ENCODE results near the gene FAM13A. TPM values are rescaled to one million over a fixed set of nuclear protein-coding genes. Genes with fewer than 3 reads are reported as not detected.
"Not testable (repeated sequence)": the region's sequence is repeated elsewhere in the genome, so short reads cannot be mapped to it uniquely, and the experiment has no call there.

The FAM13A gene
- total RNA-seq, 1 donor from 2014 or later: 16.7 TPM

GRCh38 chr4:88998891-88999290, 58.1 kb downstream of the FAM13A start:
- no peak overlapping the region for H3K4me3 Mint-ChIP-seq (ENCODE audit: unreplicated experiment)
- peaks cover 13% of the 10 kb centered on the region for H3K4me1 Mint-ChIP-seq (ENCODE audit: unreplicated experiment)
- no peaks in the 10 kb centered on the region for H3K9me3 Mint-ChIP-seq (ENCODE audit: unreplicated experiment)
- no peak overlapping the region for H3K27ac Mint-ChIP-seq (ENCODE audit: unreplicated experiment)
- H3K27me3 Mint-ChIP-seq (ENCODE audit: unreplicated experiment): no peaks in the 10 kb centered on the region
- DNase-seq (ENCODE audit: low spot score): no peak
- no peak for TF ChIP-seq CTCF (IDR thresholded peaks at IDR 0.05; ENCODE audit: unreplicated experiment)
- H3K36me3 Mint-ChIP-seq (ENCODE audit: low read depth, unreplicated experiment): peaks cover 8% of the 10 kb centered on the region

GRCh38 chr4:88998001-88998400, 59.0 kb downstream of the FAM13A start:
- DNase-seq (ENCODE audit: low spot score): no peak
- Mint-ChIP-seq H3K27me3 (ENCODE audit: unreplicated experiment) (no peaks in the 10 kb centered on the region), H3K36me3 (ENCODE audit: low read depth, unreplicated experiment) (peaks cover 12% of the 10 kb centered on the region), H3K4me1 (ENCODE audit: unreplicated experiment) (peaks cover 12% of the 10 kb centered on the region), H3K4me3 (ENCODE audit: unreplicated experiment) (no peak overlapping the region), H3K27ac (ENCODE audit: unreplicated experiment) (no peak overlapping the region), H3K9me3 (ENCODE audit: unreplicated experiment) (no peaks in the 10 kb centered on the region)
- no peak for TF ChIP-seq CTCF (IDR thresholded peaks at IDR 0.05; ENCODE audit: unreplicated experiment)

DNA sequence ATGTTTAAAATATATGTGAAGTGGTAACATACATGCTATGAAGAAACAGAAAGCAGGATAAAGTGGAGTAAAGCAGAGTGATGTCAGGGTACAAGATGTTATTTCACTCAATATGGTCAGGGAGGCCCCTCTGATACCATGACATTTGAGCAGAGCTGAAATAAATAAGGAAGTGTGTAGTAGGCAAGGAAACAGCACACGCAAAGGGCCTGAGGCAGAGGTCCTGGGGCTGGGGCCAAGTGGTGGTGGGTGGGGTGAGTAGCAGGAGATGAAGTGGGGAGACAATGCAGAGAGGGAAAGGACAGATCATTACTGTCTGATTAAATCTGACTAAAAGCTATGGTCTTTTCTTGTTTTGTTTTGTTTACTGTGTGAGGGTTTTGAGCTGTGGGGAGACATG, 61.1 kb downstream of the FAM13A start:
- Mint-ChIP-seq H3K4me3 (ENCODE audit: unreplicated experiment) (no peak overlapping the region), H3K27me3 (ENCODE audit: unreplicated experiment) (peaks cover 1% of the 10 kb centered on the region), H3K27ac (ENCODE audit: unreplicated experiment) (peak overlapping the region; percentile 19), H3K9me3 (ENCODE audit: unreplicated experiment) (no peaks in the 10 kb centered on the region), H3K36me3 (ENCODE audit: low read depth, unreplicated experiment) (peaks cover 12% of the 10 kb centered on the region), H3K4me1 (ENCODE audit: unreplicated experiment) (peaks cover 5% of the 10 kb centered on the region)
- no peak for TF ChIP-seq CTCF (IDR thresholded peaks at IDR 0.05; ENCODE audit: unreplicated experiment)
- DNase-seq (ENCODE audit: low spot score): no peak

DNA sequence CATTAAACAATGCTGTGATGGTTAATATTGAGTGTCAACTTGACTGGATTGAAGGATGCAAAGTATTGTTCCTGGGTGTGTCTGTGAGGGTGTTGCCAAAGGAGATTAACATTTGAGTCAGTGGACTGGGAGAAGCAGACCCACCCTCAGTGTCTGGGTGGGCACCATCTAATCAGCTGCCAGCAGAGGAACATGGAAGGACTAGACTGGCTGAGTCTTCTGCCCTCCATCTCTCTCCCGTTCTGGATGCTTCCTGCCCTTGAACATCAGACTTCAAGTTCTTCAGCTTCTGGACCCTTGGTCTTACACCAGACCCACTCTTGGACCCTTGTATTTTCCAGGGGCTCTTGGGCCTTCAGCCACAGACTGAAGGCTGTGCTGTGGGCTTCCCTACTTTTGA, 61.7 kb downstream of the FAM13A start:
- H3K27ac Mint-ChIP-seq (ENCODE audit: unreplicated experiment); H3K4me1 Mint-ChIP-seq (ENCODE audit: unreplicated experiment); H3K4me3 Mint-ChIP-seq (ENCODE audit: unreplicated experiment); H3K27me3 Mint-ChIP-seq (ENCODE audit: unreplicated experiment); H3K9me3 Mint-ChIP-seq (ENCODE audit: unreplicated experiment); DNase-seq (ENCODE audit: low spot score): not testable (repeated sequence)
- H3K36me3 Mint-ChIP-seq (ENCODE audit: low read depth, unreplicated experiment): peaks cover 12% of the 10 kb centered on the region

DNA sequence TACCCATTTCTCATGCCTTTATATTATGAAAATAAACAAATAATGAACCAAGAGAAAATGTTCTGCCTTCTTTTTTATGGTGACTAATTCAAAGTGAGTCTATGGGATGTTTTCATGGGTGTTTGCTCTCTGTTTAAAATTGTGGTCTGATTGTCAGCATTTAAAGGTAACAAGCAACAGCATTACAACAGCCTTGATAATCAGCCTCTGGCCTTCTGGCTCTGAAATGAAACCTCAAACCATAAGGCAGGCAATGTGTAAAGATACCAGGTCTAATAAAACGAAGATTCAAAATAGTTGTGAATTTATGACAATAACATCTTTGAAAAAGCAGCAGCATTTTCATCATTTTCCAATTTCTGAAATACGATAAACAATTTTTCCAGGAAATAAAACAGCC, 63.7 kb downstream of the FAM13A start:
- H3K4me1 Mint-ChIP-seq (ENCODE audit: unreplicated experiment): peaks cover 5% of the 10 kb centered on the region
- H3K27ac Mint-ChIP-seq (ENCODE audit: unreplicated experiment): no peak overlapping the region
- no peak for DNase-seq (ENCODE audit: low spot score)
- H3K36me3 Mint-ChIP-seq (ENCODE audit: low read depth, unreplicated experiment): peaks cover 12% of the 10 kb centered on the region
- H3K9me3 Mint-ChIP-seq (ENCODE audit: unreplicated experiment): no peaks in the 10 kb centered on the region
- H3K4me3 Mint-ChIP-seq (ENCODE audit: unreplicated experiment): no peak overlapping the region
- H3K27me3 Mint-ChIP-seq (ENCODE audit: unreplicated experiment): peaks cover 1% of the 10 kb centered on the region
- no peak for TF ChIP-seq CTCF (IDR thresholded peaks at IDR 0.05; ENCODE audit: unreplicated experiment)

GRCh38 chr4:88991746-88992145, 65.2 kb downstream of the FAM13A start:
- no peak overlapping the region for H3K4me3 Mint-ChIP-seq (ENCODE audit: unreplicated experiment)
- H3K27ac Mint-ChIP-seq (ENCODE audit: unreplicated experiment): no peak overlapping the region
- H3K27me3 Mint-ChIP-seq (ENCODE audit: unreplicated experiment): peaks cover 1% of the 10 kb centered on the region
- no peaks in the 10 kb centered on the region for H3K9me3 Mint-ChIP-seq (ENCODE audit: unreplicated experiment)
- DNase-seq (ENCODE audit: low spot score): no peak
- peaks cover 5% of the 10 kb centered on the region for H3K4me1 Mint-ChIP-seq (ENCODE audit: unreplicated experiment)
- TF ChIP-seq CTCF (IDR thresholded peaks at IDR 0.05; ENCODE audit: unreplicated experiment): no peak
- H3K36me3 Mint-ChIP-seq (ENCODE audit: low read depth, unreplicated experiment): peaks cover 12% of the 10 kb centered on the region

All from endothelial cell (in vitro differentiated cells).